ENCODE data around the gene LRIG1.

- TF ChIP-seq POLR2A (IDR thresholded peaks at IDR 0.05) (no peak), CTCF (IDR thresholded peaks at IDR 0.05) (no peak)
Observed at GRCh38 chr3:66492672-66493071, 8.2 kb downstream of the LRIG1 start.

Data from sigmoid colon (tissue), 3 donors.